ENCODE data around the gene KCTD3. TPM values are rescaled to one million over a fixed set of nuclear protein-coding genes. Genes with fewer than 3 reads are reported as not detected.

Gene KCTD3
- total RNA-seq, 1 donor from 2014 or later, result 97.6 TPM

GRCh38 chr1:215657047-215657446 lies 89.9 kb downstream of the KCTD3 start:
- DNase-seq (ENCODE audit: low read depth), result no peak

- peak; percentile 85 for DNase-seq (ENCODE audit: low read depth)
Observed at GRCh38 chr1:215660259-215660658, 93.2 kb downstream of the KCTD3 start.

- DNase-seq (ENCODE audit: low read depth), result no peak
Observed at GRCh38 chr1:215661033-215661432, 93.9 kb downstream of the KCTD3 start.

GRCh38 chr1:215665215-215665614 lies 98.1 kb downstream of the KCTD3 start:
- peak; percentile 95 for DNase-seq (ENCODE audit: low read depth)

- DNase-seq (ENCODE audit: low read depth), result no peak
Observed at GRCh38 chr1:215667761-215668160, 100.7 kb downstream of the KCTD3 start.

GRCh38 chr1:215669806-215670491 lies 102.8 kb downstream of the KCTD3 start:
- DNase-seq (ENCODE audit: low read depth), result no peak

All from renal cortical epithelial cell (primary cell).